H1 (cell line): ENCODE measurements around the gene DAPK1. TPM values are rescaled to one million over a fixed set of nuclear protein-coding genes. Genes with fewer than 3 reads are reported as not detected.

Source experiments
- CTCF ChIA-PET: fragments of 300-600 bp; sonication (Branson Sonifier 250); formaldehyde crosslinking; loops from one replicate; lab custom pipeline; 2021; ENCODE audit not compliant: partially characterized antibody; lab: Charles Lee
- POLR2A ChIA-PET: fragments of 300-600 bp; sonication (Branson Sonifier 250); formaldehyde crosslinking; loops from one replicate; lab custom pipeline; 2021; ENCODE audit warnings: inconsistent platforms; ENCODE audit not compliant: partially characterized antibody; lab: Charles Lee
- DNase-seq, 2 experiments: peaks; one replicate each; pipeline versions ENCODE4 v3.0.0 to v3.0.0-alpha.2; 2010 to 2022; ENCODE audit warnings: low spot score in 2 of 2, low read depth in 1 of 2, mixed read lengths in 1 of 2
- FAIRE-seq: peaks from 2 replicates; lab custom pipeline; 2011; peaks lifted over from hg19 to GRCh38; lab: Jason Lieb, UNC
- H2AFZ ChIP-seq: 2 replicates; pipeline ENCODE4 v1.8.1; 2012; ENCODE audit warnings: low read length, inconsistent platforms
- H2AK5ac ChIP-seq: 2 replicates; pipeline ENCODE4 v1.6.1; 2013; ENCODE audit warnings: low read depth, low read length
- H2BK120ac ChIP-seq: replicated peaks from 2 replicates; pipeline ENCODE3; 2013; ENCODE audit warnings: low read depth, low read length, inconsistent platforms
- H2BK12ac ChIP-seq: 2 replicates; pipeline ENCODE4 v1.6.1; 2013; ENCODE audit warnings: low read depth, low read length
- H2BK15ac ChIP-seq: 2 replicates; pipeline ENCODE4 v1.6.1; 2013; ENCODE audit warnings: low read length
- H2BK20ac ChIP-seq: 2 replicates; pipeline ENCODE4 v1.6.1; 2013; ENCODE audit warnings: low read length
- H2BK5ac ChIP-seq: 2 replicates; pipeline ENCODE4 v1.6.1; 2013; ENCODE audit warnings: low read depth, low read length
- H3K14ac ChIP-seq: 2 replicates; pipeline ENCODE4 v1.6.1; 2013; ENCODE audit warnings: inconsistent platforms; ENCODE audit not compliant: insufficient read length
- H3K18ac ChIP-seq: 2 replicates; pipeline ENCODE4 v1.6.1; 2013; ENCODE audit warnings: low read length; ENCODE audit errors: extremely low read depth
- H3K23ac ChIP-seq: 2 replicates; pipeline ENCODE4 v1.6.1; 2013; ENCODE audit warnings: inconsistent platforms; ENCODE audit not compliant: insufficient read length
- H3K23me2 ChIP-seq: 2 replicates; pipeline ENCODE4 v1.6.1; 2013; ENCODE audit warnings: low read depth, low read length
- H3K27ac ChIP-seq: 2 replicates; pipeline ENCODE4 v1.6.1; 2011; ENCODE audit warnings: low read depth, low read length, inconsistent platforms
- H3K27me3 ChIP-seq, 4 experiments: replicated peaks in 1 of 4; 1 replicate in 1 of 4; 2 replicates in 3 of 4; pipeline versions ENCODE4 v1.6.1 to v1.8.1; 2011 to 2013; ENCODE audit warnings: low read length in 3 of 4, mild to moderate bottlenecking in 3 of 4, inconsistent platforms in 2 of 4, mixed read lengths in 2 of 4, moderate library complexity in 1 of 4; ENCODE audit not compliant: control insufficient read depth in 3 of 4, insufficient read depth in 3 of 4; ENCODE audit errors: extremely low read depth in 1 of 4
- H3K36me3 ChIP-seq, 4 experiments: 2 replicates each; pipeline versions ENCODE4 v1.6.1 to v1.8.1; 2011 to 2013; ENCODE audit warnings: mild to moderate bottlenecking in 4 of 4, low read length in 3 of 4, moderate library complexity in 2 of 4, control low read depth in 1 of 4, inconsistent platforms in 1 of 4; ENCODE audit not compliant: insufficient read depth in 4 of 4, control insufficient read depth in 2 of 4
- H3K4ac ChIP-seq: replicated peaks from 2 replicates; pipeline ENCODE3; 2013; ENCODE audit warnings: low read length, low read depth, mixed read lengths, inconsistent platforms; ENCODE audit not compliant: insufficient read length
- H3K4me1 ChIP-seq, 4 experiments: replicated peaks in 1 of 4; 1 replicate in 1 of 4; 2 replicates in 3 of 4; pipeline versions ENCODE4 v1.6.1 to v1.8.1; 2011 to 2013; ENCODE audit warnings: low read length in 3 of 4, inconsistent platforms in 2 of 4, mixed read lengths in 1 of 4; ENCODE audit not compliant: insufficient read depth in 4 of 4, control insufficient read depth in 3 of 4
- H3K4me2 ChIP-seq, 2 experiments: 2 replicates each; pipeline versions ENCODE4 v1.6.1 to v1.8.1; 2011 to 2013; ENCODE audit warnings: low read depth in 2 of 2, low read length in 2 of 2, control low read depth in 1 of 2, inconsistent platforms in 1 of 2, mild to moderate bottlenecking in 1 of 2; ENCODE audit not compliant: insufficient read depth in 1 of 2
- H3K4me3 ChIP-seq, 4 experiments: fragments of 200-600, 300-600 bp in 1 of 4; sonication (generic), shearing (Covaris generic), sonication (Bioruptor Twin) in 1 of 4; 2 replicates each; pipeline versions ENCODE4 v1.5.1 to v1.8.1; 2011 to 2016; ENCODE audit warnings: low read length in 4 of 4, low read depth in 3 of 4, control low read depth in 2 of 4, inconsistent platforms in 2 of 4, mild to moderate bottlenecking in 2 of 4, mixed read lengths in 1 of 4, moderate library complexity in 1 of 4; ENCODE audit not compliant: insufficient read depth in 2 of 4; ENCODE audit errors: extremely low read depth in 1 of 4
- H3K56ac ChIP-seq: replicated peaks from 2 replicates; pipeline ENCODE3; 2013; ENCODE audit warnings: low read depth, mild to moderate bottlenecking, mixed read lengths, low read length, inconsistent platforms; ENCODE audit not compliant: insufficient read length
- H3K79me1 ChIP-seq: 2 replicates; pipeline ENCODE4 v1.6.1; 2013; ENCODE audit warnings: low read depth, low read length, control low read depth
- H3K79me2 ChIP-seq, 2 experiments: 2 replicates each; pipeline versions ENCODE4 v1.6.1 to v1.8.1; 2012 to 2013; ENCODE audit warnings: low read length in 2 of 2, mild to moderate bottlenecking in 2 of 2, inconsistent platforms in 1 of 2; ENCODE audit not compliant: insufficient read depth in 2 of 2, control insufficient read depth in 1 of 2
- H3K9ac ChIP-seq, 4 experiments: replicated peaks in 1 of 4; 1 replicate in 1 of 4; 2 replicates in 3 of 4; pipeline versions ENCODE4 v1.6.1 to v1.8.1; 2011 to 2013; ENCODE audit warnings: low read depth in 3 of 4, low read length in 3 of 4, control low read depth in 2 of 4, mild to moderate bottlenecking in 2 of 4, moderate library complexity in 2 of 4, inconsistent platforms in 1 of 4; ENCODE audit errors: extremely low read depth in 1 of 4
- H3K9me3 ChIP-seq, 2 experiments: 2 replicates each; pipeline versions ENCODE4 v1.6.1 to v1.8.1; 2012 to 2013; ENCODE audit warnings: mild to moderate bottlenecking in 2 of 2, moderate library complexity in 2 of 2, control low read depth in 1 of 2, inconsistent platforms in 1 of 2, low read depth in 1 of 2, low read length in 1 of 2, mixed read lengths in 1 of 2; ENCODE audit not compliant: insufficient read depth in 2 of 2
- H4K20me1 ChIP-seq, 2 experiments: replicated peaks in 1 of 2; 2 replicates each; pipeline versions ENCODE3 to v1.8.1; 2011 to 2013; ENCODE audit warnings: inconsistent platforms in 2 of 2, low read length in 2 of 2, mild to moderate bottlenecking in 1 of 2; ENCODE audit not compliant: insufficient read depth in 2 of 2, control insufficient read depth in 1 of 2
- H4K5ac ChIP-seq: 2 replicates; pipeline ENCODE4 v1.6.1; 2013; ENCODE audit warnings: low read length, low read depth, mixed read lengths, inconsistent platforms; ENCODE audit not compliant: insufficient read length
- H4K8ac ChIP-seq: 2 replicates; pipeline ENCODE4 v1.8.0; 2013; ENCODE audit warnings: mild to moderate bottlenecking, moderate library complexity, low read length, inconsistent platforms; ENCODE audit not compliant: insufficient read depth; ENCODE audit errors: extremely low read depth
- H4K91ac ChIP-seq: replicated peaks from 2 replicates; pipeline ENCODE3; 2013; ENCODE audit warnings: low read length, mixed read lengths, inconsistent platforms; ENCODE audit not compliant: insufficient read length
- EZH2 ChIP-seq: fragments of 200-600 bp; sonication (generic); IDR thresholded peaks from 2 replicates; pipeline ENCODE4 v1.7.1; 2012; ENCODE audit warnings: low read depth, mild to moderate bottlenecking, moderate library complexity, low read length, inconsistent platforms; ENCODE audit not compliant: severe bottlenecking
- JUN ChIP-seq: IDR thresholded peaks from 2 replicates; pipeline ENCODE4 v1.6.1; 2011; ENCODE audit warnings: low read depth, mild to moderate bottlenecking, improper control_type of control experiment, low read length
- JUND ChIP-seq: IDR thresholded peaks from 2 replicates; pipeline ENCODE4 v1.6.1; 2011; ENCODE audit warnings: mild to moderate bottlenecking, improper control_type of control experiment, low read length
- KDM4A ChIP-seq: IDR thresholded peaks from one replicate; pipeline ENCODE4 v1.7.1; 2012; ENCODE audit warnings: low read depth, mild to moderate bottlenecking, moderate library complexity, low read length, inconsistent platforms; ENCODE audit not compliant: severe bottlenecking
- RAD21 ChIP-seq, 2 experiments: IDR thresholded peaks in 1 of 2; conservative IDR thresholded peaks in 1 of 2; 2 replicates each; pipeline ENCODE4 v1.6.1; 2011; ENCODE audit warnings: low read depth in 2 of 2, low read length in 2 of 2, improper control_type of control experiment in 1 of 2, inconsistent platforms in 1 of 2, mild to moderate bottlenecking in 1 of 2, moderate library complexity in 1 of 2
- WGBS, 2 experiments: shearing (Covaris generic) in 1 of 2; methylation state at CpG; one replicate each; pipeline versions ENCODE4 v1.1.6 to v1.1.7; 2013 to 2015; ENCODE audit warnings: low lambda C conversion rate in 2 of 2, mixed read lengths in 2 of 2, inconsistent platforms in 1 of 2, low coverage in 1 of 2, missing lambda C conversion rate in 1 of 2; ENCODE audit not compliant: insufficient replicate concordance in 2 of 2, insufficient coverage in 1 of 2, insufficient read length in 1 of 2; ENCODE audit errors: extremely low coverage in 1 of 2, missing lambda C conversion rate in 1 of 2; 5-methylcytosine and 5-hydroxymethylcytosine counted together
- polyA plus RNA-seq, 7 experiments: library from polyadenylated mRNA; depleted of rRNA in 3 of 7; stranded (reverse) in 5 of 7; unstranded in 2 of 7; fragments of >200 nt in 5 of 7; fragments of 200-250 nt in 2 of 7; gene quantifications; 1 replicate in 5 of 7; 2 replicates in 1 of 7; 4 replicates in 1 of 7; pipeline versions ENCODE4 v1.2.1 to v1.2.3, GENCODE V29; 2011 to 2013; ENCODE audit warnings: missing spikeins in 2 of 7, mixed read lengths in 2 of 7
- total RNA-seq: library from RNA; stranded (reverse); fragmentation: NEBNext Ultra II Directional; extraction: Animal tissue kit (Norgen Biotek cat#: 25700); gene quantifications from 2 replicates; pipeline ENCODE4 v1.2.1, GENCODE V29; 2021

Gene DAPK1
- total and polyA plus RNA-seq, 2 of the 8 experiments (the other 6 are each of a cell fraction or from before 2014, with no cell fraction given): 62.4 to 131 TPM

DNA sequence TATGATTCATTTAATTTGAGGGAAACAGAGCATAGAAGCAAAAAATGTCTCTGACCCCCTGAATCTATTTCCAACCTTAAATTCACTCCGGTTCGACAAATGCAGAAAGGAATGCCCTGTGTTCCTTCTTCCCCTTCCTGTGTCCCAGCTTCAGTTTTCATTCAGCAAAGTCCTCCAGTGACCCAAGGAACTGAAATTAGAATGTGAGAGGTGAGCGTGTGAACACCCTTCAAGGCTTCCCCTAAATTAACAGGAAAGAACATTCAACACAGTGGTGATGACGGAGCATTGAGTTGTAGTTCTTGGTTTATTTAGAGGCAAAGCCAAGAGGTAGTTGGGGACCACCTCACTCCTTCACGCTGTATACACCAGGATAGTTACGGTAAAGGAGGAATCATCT, 130.7 kb downstream of the DAPK1 start:
- 91% methylated on average over 6 of the region's 6 CpGs; no CpG with 5 or more reads in 1 of the 2 experiments for WGBS, 2 experiments
- H2BK20ac ChIP-seq: no peak overlapping the region
- ChIA-PET CTCF (interaction anchor here (0.7 kb wide), 1 partner anchor 8 kb away, joined by 4 read pairs; no protein-coding TSS in a partner anchor), POLR2A (no interaction called here)
- H3K4ac ChIP-seq: no peak overlapping the region
- H2BK15ac ChIP-seq: no peak overlapping the region
- no peak overlapping the region for H2BK120ac ChIP-seq
- H3K9me3 ChIP-seq: no peaks in the 10 kb centered on the region; a peak in 1 of 4 replicates
- peaks cover 3% of the 10 kb centered on the region for H3K79me1 ChIP-seq
- H4K91ac ChIP-seq: no peak overlapping the region
- H3K14ac ChIP-seq: no peak overlapping the region
- H3K56ac ChIP-seq: no peak overlapping the region
- no peak overlapping the region for H4K8ac ChIP-seq
- no peak for FAIRE-seq
- no peaks in the 10 kb centered on the region for H3K79me2 ChIP-seq
- no peaks in the 10 kb centered on the region for H3K23me2 ChIP-seq
- H3K27ac ChIP-seq: no peak overlapping the region
- no peak overlapping the region for H3K9ac ChIP-seq
- no peak overlapping the region for H2BK5ac ChIP-seq
- no peak overlapping the region for H2AFZ ChIP-seq
- no peaks in the 10 kb centered on the region for H3K27me3 ChIP-seq
- H2BK12ac ChIP-seq: no peak overlapping the region
- no peak overlapping the region for H3K18ac ChIP-seq
- no peak overlapping the region for H3K23ac ChIP-seq
- H3K36me3 ChIP-seq: peaks cover 0 to 5% (median 0%) of the 10 kb centered on the region in 4 experiments; a peak in 2 of 8 replicates
- DNase-seq: no peak
- H3K4me2 ChIP-seq: no peak overlapping the region
- H3K4me3 ChIP-seq: no peak overlapping the region
- no peak overlapping the region for H4K5ac ChIP-seq
- peaks cover 0 to 2% of the 10 kb centered on the region in 2 experiments for H4K20me1 ChIP-seq
- H3K4me1 ChIP-seq: no peaks in the 10 kb centered on the region; a peak in 1 of 7 replicates
- H2AK5ac ChIP-seq: no peak overlapping the region
- TF ChIP-seq JUN (no peak), JUND (no peak), EZH2 (no peak), RAD21 (IDR thresholded peaks at IDR 0.05 in 1 of 2, conservative IDR thresholded peaks at IDR 0.05 in 1 of 2; ENCODE audit: low read depth in 2 of 2, low read length in 2 of 2) (no peak), KDM4A (no peak)
